OCI-LY1 (cell line): ENCODE results near the gene PRDX1.
"Not testable (repeated sequence)": the region's sequence is repeated elsewhere in the genome, so short reads cannot be mapped to it uniquely, and the experiment has no call there.

ENCODE experiments used
- H2AFZ ChIP-seq: fragments of 200-600 bp; sonication (generic), shearing (Covaris generic); 2 replicates; pipeline ENCODE4 v1.6.0; 2014; ENCODE audit warnings: antibody characterized with exemption, mild to moderate bottlenecking, low read length
- H3F3A ChIP-seq: fragments of 200-600 bp; sonication (generic), shearing (Covaris generic); 2 replicates; pipeline ENCODE4 v1.6.0; 2014; ENCODE audit warnings: mild to moderate bottlenecking, antibody characterized with exemption, low read length, moderate library complexity; ENCODE audit not compliant: insufficient read depth
- H3K27ac ChIP-seq: fragments of 200-600 bp; sonication (generic); 2 replicates; pipeline ENCODE4 v1.5.1; 2014; ENCODE audit warnings: low read length, mixed run types, mild to moderate bottlenecking, low read depth; ENCODE audit not compliant: poor library complexity, severe bottlenecking
- H3K27me3 ChIP-seq: fragments of 200-600 bp; sonication (generic); 2 replicates; pipeline ENCODE4 v1.6.0; 2014; ENCODE audit warnings: antibody characterized with exemption, mild to moderate bottlenecking, low read length, moderate library complexity; ENCODE audit not compliant: insufficient read depth
- H3K36me3 ChIP-seq: fragments of 200-600 bp; sonication (generic); 2 replicates; pipeline ENCODE4 v1.6.1; 2014; ENCODE audit warnings: mild to moderate bottlenecking, antibody characterized with exemption, low read length, moderate library complexity, mixed read lengths; ENCODE audit not compliant: insufficient read depth
- H3K4me1 ChIP-seq: fragments of 200-600 bp; sonication (generic); 2 replicates; pipeline ENCODE4 v1.5.1; 2014; ENCODE audit warnings: mild to moderate bottlenecking, low read length, moderate library complexity; ENCODE audit not compliant: insufficient read depth, severe bottlenecking
- H3K4me2 ChIP-seq: fragments of 200-600 bp; sonication (generic), shearing (Covaris generic); 2 replicates; pipeline ENCODE4 v1.6.1; 2014; ENCODE audit warnings: low read length
- H3K4me3 ChIP-seq: fragments of 200-600 bp; sonication (generic); 2 replicates; pipeline ENCODE4 v1.5.1; 2014; ENCODE audit warnings: low read length, low read depth, mild to moderate bottlenecking, mixed read lengths; ENCODE audit not compliant: poor library complexity, severe bottlenecking
- H3K79me2 ChIP-seq: fragments of 200-600 bp; shearing (Covaris generic); 2 replicates; pipeline ENCODE4 v1.6.1; 2016; ENCODE audit warnings: mixed run types, low read length, mixed read lengths; ENCODE audit not compliant: insufficient read depth
- H3K9ac ChIP-seq: fragments of 200-600 bp; sonication (generic), shearing (Covaris generic); 2 replicates; pipeline ENCODE4 v1.6.1; 2014; ENCODE audit warnings: mild to moderate bottlenecking, low read length, mixed read lengths
- H3K9me2 ChIP-seq: fragments of 200-600 bp; sonication (generic), shearing (Covaris generic); 2 replicates; pipeline ENCODE4 v1.6.1; 2014; ENCODE audit warnings: low read depth, mild to moderate bottlenecking, low read length, mixed read lengths
- H3K9me3 ChIP-seq: fragments of 200-600 bp; shearing (Covaris generic); 2 replicates; pipeline ENCODE4 v1.6.1; 2014; ENCODE audit warnings: low read length, mixed read lengths
- H4K20me1 ChIP-seq: fragments of 200-600 bp; sonication (generic), shearing (Covaris generic); 2 replicates; pipeline ENCODE4 v1.6.0; 2016; ENCODE audit warnings: mild to moderate bottlenecking, low read length; ENCODE audit not compliant: insufficient read depth
- CTCF ChIP-seq: fragments of 200-600 bp; sonication (generic), shearing (Covaris generic); IDR thresholded peaks from 2 replicates; pipeline ENCODE4 v1.5.1; 2017; ENCODE audit warnings: mild to moderate bottlenecking, antibody characterized with exemption, low read length, moderate library complexity, mixed read lengths
- EZH2 ChIP-seq: fragments of 200-600 bp; sonication (generic), shearing (Covaris generic); IDR thresholded peaks from 2 replicates; pipeline ENCODE4 v1.8.0; 2017; ENCODE audit warnings: borderline replicate concordance, mixed run types, mild to moderate bottlenecking, antibody characterized with exemption, low read length, moderate library complexity, mixed read lengths

PRDX1 gene

GRCh38 chr1:45531873-45532272, 10.2 kb upstream of the PRDX1 start:
- H3K9ac ChIP-seq, result no peak overlapping the region
- H3K4me1 ChIP-seq, result no peaks in the 10 kb centered on the region
- no peak overlapping the region for H3K4me3 ChIP-seq
- H3K36me3 ChIP-seq, result no peaks in the 10 kb centered on the region
- TF ChIP-seq CTCF (no peak), EZH2 (no peak)
- no peaks in the 10 kb centered on the region for H3K27me3 ChIP-seq
- no peaks in the 10 kb centered on the region for H3K9me2 ChIP-seq
- no peaks in the 10 kb centered on the region for H3K9me3 ChIP-seq
- no peaks in the 10 kb centered on the region for H3K79me2 ChIP-seq
- H3F3A ChIP-seq, result no peaks in the 10 kb centered on the region
- H3K4me2 ChIP-seq, result no peak overlapping the region
- H3K27ac ChIP-seq, result no peak overlapping the region
- H4K20me1 ChIP-seq, result no peaks in the 10 kb centered on the region
- no peak overlapping the region for H2AFZ ChIP-seq

GRCh38 chr1:45530632-45531135, 9.0 kb upstream of the PRDX1 start:
- Histone ChIP-seq H3K4me2 (no peak overlapping the region), H3K9me3 (no peaks in the 10 kb centered on the region), H3K9ac (no peak overlapping the region), H2AFZ (no peak overlapping the region), H4K20me1 (no peaks in the 10 kb centered on the region), H3K27me3 (no peaks in the 10 kb centered on the region), H3K4me3 (no peak overlapping the region), H3K4me1 (no peaks in the 10 kb centered on the region), H3K79me2 (no peaks in the 10 kb centered on the region), H3K9me2 (no peaks in the 10 kb centered on the region), H3K27ac (no peak overlapping the region), H3F3A (no peaks in the 10 kb centered on the region), H3K36me3 (no peaks in the 10 kb centered on the region)
- TF ChIP-seq CTCF (no peak), EZH2 (no peak)

GRCh38 chr1:45526135-45526644, 4.5 kb upstream of the PRDX1 start:
- no peaks in the 10 kb centered on the region for H3K27me3 ChIP-seq
- TF ChIP-seq EZH2 (no peak), CTCF (no peak)
- H3K9ac ChIP-seq, result no peak overlapping the region
- H3K9me3 ChIP-seq, result no peaks in the 10 kb centered on the region
- no peaks in the 10 kb centered on the region for H4K20me1 ChIP-seq
- peaks cover 8% of the 10 kb centered on the region for H3K4me1 ChIP-seq
- no peak overlapping the region for H3K4me2 ChIP-seq
- no peak overlapping the region for H2AFZ ChIP-seq
- no peak overlapping the region for H3K27ac ChIP-seq
- no peaks in the 10 kb centered on the region for H3F3A ChIP-seq
- H3K79me2 ChIP-seq, result peaks cover 4% of the 10 kb centered on the region
- H3K4me3 ChIP-seq, result no peak overlapping the region
- H3K9me2 ChIP-seq, result no peaks in the 10 kb centered on the region
- H3K36me3 ChIP-seq, result peaks cover 4% of the 10 kb centered on the region; the same call in 1 of the 2 replicates

GRCh38 chr1:45523975-45524374, 2.3 kb upstream of the PRDX1 start:
- not testable (repeated sequence) for H3K9ac ChIP-seq, H4K20me1 ChIP-seq, H3K9me3 ChIP-seq, H3K27ac ChIP-seq, H3K27me3 ChIP-seq, H3K4me2 ChIP-seq, H2AFZ ChIP-seq, H3K4me3 ChIP-seq, H3F3A ChIP-seq, H3K9me2 ChIP-seq
- Histone ChIP-seq H3K79me2 (peaks cover 26% of the 10 kb centered on the region), H3K4me1 (peaks cover 21% of the 10 kb centered on the region), H3K36me3 (peaks cover 13% of the 10 kb centered on the region; the same call in 1 of the 2 replicates)

GRCh38 chr1:45523516-45523915, 1.8 kb upstream of the PRDX1 start:
- H3K4me3 ChIP-seq, H3K4me2 ChIP-seq, H3K27me3 ChIP-seq, H3K27ac ChIP-seq, H4K20me1 ChIP-seq, H3F3A ChIP-seq, H3K9me3 ChIP-seq, H3K9me2 ChIP-seq, H3K9ac ChIP-seq, H2AFZ ChIP-seq: not testable (repeated sequence)
- Histone ChIP-seq H3K4me1 (peaks cover 26% of the 10 kb centered on the region), H3K36me3 (peaks cover 18% of the 10 kb centered on the region; the same call in 1 of the 2 replicates), H3K79me2 (peaks cover 30% of the 10 kb centered on the region)
